8988T (cell line): ENCODE results near the gene SPARC.

Source experiments
- DNase-seq: peaks from one replicate; pipeline ENCODE4 v3.0.0; 2011

The SPARC gene

DNA sequence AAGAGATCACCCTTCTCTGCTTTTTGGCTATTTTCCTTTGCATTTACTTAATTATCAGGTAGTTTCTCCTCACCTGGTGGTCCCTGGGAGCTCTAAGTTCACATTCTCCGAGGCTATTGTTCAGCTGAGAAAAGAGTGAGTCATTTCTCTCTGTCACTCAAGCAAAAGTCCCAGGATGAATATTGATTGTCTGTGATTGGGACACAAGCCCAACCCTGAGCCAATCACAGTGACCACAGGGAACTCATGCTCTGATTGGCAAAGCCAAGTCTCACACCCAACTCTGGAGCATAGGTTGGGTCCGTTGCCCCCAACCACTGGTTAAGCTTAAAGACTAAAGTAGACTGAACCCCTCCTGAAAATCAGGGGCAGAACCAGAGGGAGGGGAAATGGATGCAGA is 67.8 kb downstream of the SPARC start:
- no peak for DNase-seq

DNA sequence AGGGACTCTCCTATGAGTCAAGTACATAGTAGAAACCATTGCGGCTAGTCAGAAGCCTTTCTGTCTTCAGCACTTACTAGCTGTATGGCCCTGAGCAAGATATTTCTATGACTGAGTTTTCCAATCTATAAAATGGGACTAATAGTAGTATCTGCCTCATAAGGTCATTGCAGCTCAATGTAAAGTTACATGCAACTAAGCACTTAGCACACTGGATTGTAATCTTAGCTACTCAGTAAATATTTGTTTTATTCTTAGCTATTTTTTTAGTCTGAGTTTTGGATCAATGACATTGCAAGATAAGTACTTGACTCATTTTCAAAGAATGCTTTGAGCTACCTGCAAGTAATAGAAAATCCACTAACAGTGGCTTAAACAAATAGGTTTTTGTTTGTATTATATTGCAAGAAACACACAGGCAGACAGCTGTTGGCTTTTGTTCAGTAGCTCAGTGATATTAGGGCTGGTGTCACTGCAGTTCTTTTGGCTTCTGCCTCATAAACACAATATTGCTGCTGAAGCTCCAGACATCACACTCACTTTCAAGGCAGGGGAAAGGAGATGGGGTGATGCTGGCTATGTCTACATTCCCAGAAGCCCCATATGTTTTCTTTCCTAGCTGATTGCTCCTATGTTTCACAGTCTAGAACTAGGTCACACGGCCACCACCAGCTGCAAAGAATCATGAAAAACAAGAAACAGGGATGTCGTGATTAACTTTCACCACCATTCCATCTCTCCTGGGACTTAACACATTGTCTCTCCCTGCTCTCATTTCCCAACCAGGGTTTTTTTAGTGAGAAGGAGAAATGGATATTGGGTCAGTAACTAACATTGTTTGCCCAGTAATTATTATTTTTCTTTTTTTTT is 68.6 kb downstream of the SPARC start:
- DNase-seq: no peak

DNA sequence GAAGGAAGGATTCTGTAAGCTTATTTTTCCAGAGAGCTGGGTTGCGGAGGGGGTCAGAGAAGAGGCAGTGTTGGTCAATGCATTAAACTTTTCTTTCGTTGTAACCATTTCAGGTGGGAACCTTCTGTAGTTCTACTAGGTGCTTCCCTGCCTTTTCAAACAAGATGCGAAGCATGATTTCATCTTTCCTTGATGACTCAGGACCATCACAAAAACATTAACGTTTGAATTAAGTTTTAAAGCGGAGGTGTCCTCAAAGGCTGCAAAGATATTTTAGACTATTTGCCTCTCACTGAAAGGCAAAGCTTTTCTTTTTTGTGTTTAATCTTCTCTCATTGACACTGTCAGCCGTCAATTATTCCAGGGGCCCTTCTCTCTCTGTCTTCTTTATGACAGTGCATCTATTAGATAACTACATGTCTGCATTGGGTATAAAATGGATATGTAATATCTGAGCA is 69.3 kb downstream of the SPARC start:
- DNase-seq: no peak

DNA sequence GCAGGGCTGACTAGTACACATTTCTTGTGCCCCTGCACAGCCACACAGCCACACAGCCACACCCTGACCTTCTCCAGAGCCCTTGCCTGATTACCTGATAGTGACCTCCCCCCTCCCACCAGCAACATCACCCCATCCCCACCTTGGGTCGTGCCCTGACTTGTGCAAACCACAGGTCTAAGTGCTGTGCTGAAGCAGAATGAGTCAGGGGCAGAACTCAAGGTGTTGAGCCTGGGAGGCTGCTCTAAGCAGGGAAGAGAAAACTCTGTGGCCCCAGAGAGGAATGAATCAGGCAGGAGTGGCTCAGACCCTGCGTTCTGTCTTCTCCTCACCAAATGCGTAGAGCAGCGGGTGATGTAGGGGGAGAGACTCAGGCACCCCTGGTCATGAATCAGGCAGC is 71.3 kb downstream of the SPARC start:
- no peak for DNase-seq

DNA sequence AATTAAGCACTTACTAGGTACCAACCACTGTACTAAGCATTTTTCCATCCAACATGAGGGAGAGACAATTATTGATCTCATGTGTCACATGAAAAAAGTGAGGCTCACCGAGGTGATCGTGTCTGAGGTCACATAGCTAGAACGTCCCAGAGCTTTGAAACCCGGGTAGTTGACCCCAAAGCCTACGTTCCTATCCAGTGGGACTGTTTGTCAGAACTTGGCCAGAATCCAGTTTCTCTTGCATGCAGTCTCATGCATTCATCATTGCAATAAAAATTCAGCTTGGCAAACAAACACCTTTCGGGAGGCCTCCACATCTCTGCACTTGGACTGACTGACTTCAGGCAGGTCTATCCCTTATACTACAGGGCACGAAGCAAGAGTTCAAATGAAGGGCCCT is 72.2 kb downstream of the SPARC start:
- no peak for DNase-seq

DNA sequence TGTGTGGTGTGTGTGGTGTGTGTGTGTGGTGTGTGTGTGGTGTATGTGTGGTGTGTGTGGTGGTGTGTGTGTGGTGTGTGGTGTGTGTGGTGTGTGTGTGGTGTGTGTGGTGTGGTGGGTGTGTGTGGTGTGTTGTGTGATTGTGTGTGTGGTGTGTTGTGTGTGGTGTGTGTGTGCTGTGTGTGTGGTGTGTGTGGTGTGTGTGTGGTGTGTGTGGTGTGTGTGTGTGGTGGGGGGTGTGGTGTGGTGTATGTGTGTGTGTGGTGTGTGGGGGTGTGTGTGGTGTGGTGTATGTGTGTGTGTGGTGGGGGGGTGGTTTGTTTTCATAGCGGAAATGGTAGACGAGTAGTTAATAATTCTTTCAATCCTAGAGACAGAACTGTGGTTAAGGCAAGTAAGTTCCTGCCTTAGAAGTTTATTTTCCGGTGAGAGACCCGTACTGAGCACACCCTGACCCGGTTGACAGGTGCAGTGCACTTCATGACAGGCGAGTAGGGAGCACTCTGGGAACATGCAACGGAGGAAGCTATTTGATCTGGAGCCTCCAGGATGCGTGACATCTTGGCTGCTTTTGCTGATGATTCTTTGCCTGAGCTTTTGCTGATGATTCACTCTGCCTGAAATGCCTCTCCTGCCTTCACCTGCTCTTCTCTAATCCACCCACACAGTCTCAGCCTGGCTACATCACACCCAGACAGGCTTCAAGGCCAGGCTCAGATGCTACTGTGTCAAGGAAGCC is 73.9 kb downstream of the SPARC start:
- no peak for DNase-seq

DNA sequence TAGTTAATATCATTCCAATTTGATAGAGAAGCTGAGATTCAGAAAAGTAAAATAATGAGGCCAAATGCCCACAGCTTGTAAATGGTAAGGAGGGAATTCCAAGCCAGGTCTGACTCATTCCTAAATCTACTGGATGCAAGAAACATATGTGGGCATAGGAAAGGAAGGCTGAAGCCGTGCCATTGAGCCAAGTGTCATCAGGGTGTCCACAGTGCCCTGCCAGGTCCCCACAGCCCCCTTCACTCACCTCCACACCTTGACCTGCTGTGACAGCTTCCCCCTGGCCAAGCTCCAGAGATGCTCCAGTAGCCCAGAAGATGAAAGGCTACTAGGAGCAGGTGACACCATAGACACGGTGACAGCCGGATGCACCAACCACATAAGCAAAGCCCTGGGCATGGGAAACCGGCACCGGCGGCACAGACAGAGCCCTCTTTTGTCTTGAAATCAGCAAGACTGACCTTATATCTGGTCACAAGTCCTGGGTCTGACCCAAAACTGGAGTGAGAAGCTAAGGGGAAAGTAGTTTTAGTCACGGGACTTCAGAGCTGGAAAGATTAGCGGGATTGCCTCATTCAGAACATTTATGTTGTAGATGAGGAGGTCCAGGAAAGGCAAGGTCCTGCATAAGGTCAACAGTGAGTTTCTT is 75.5 kb downstream of the SPARC start:
- no peak for DNase-seq
